Measurements from ENCODE around the gene RAD21L1. TPM values are rescaled to one million over a fixed set of nuclear protein-coding genes. Genes with fewer than 3 reads are reported as not detected.

The RAD21L1 gene
- total and polyA plus RNA-seq, 2 of the 8 experiments (the other 6 are each of a cell fraction or from before 2014, with no cell fraction given): 0.06 to 0.26 TPM

DNA sequence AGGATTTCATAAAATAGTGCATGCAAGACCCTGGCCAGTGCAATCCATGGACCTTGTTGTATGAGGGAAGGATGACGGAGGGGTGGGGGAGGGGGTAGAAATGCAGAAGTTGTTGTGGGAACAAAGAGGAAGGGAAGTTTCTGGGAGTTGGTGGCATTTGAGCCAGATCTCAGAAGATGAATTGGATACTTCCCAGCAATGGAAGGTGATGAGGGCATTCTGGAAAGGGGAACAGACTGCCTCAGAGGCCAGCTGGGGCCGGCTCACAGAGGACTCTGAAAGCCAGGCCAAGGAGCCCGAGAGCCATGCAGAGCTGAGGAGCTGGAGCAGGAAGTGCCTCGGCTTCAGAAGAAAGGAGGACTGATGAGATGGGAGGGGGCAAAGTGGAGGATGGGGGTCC is 43.7 kb upstream of the RAD21L1 start:
- Histone ChIP-seq H3K4me3 (ENCODE audit: extremely low read depth in 1 of 4, insufficient read depth in 2 of 4, low read depth in 3 of 4, low read length in 4 of 4) (no peak overlapping the region), H3K9me3 (ENCODE audit: insufficient read depth in 2 of 2, low read depth in 1 of 2, low read length in 1 of 2) (no peaks in the 10 kb centered on the region), H3K9ac (replicated peaks in 1 of 4; ENCODE audit: extremely low read depth in 1 of 4, low read depth in 3 of 4, low read length in 3 of 4) (no peak overlapping the region), H3K4me1 (replicated peaks in 1 of 4; ENCODE audit: control insufficient read depth in 3 of 4, insufficient read depth in 4 of 4, low read length in 3 of 4) (peaks cover 0 to 11% (median 8%) of the 10 kb centered on the region in 4 experiments; a peak in 5 of 7 replicates), H4K91ac (replicated peaks; ENCODE audit: insufficient read length, low read length) (no peak overlapping the region), H2AFZ (ENCODE audit: low read length) (no peak overlapping the region), H3K79me2 (ENCODE audit: control insufficient read depth in 1 of 2, insufficient read depth in 2 of 2, low read length in 2 of 2) (no peaks in the 10 kb centered on the region), H3K4me2 (ENCODE audit: insufficient read depth in 1 of 2, low read depth in 2 of 2, low read length in 2 of 2) (no peak overlapping the region), H3K79me1 (ENCODE audit: low read depth, low read length) (no peaks in the 10 kb centered on the region), H3K27ac (ENCODE audit: low read depth, low read length) (no peak overlapping the region), H3K23ac (ENCODE audit: insufficient read length) (no peak overlapping the region), H4K8ac (ENCODE audit: extremely low read depth, insufficient read depth, low read length) (no peak overlapping the region), H4K20me1 (replicated peaks in 1 of 2; ENCODE audit: control insufficient read depth in 1 of 2, insufficient read depth in 2 of 2, low read length in 2 of 2) (peaks cover 0 to 9% of the 10 kb centered on the region in 2 experiments), H3K56ac (replicated peaks; ENCODE audit: insufficient read length, low read depth, low read length) (no peak overlapping the region), H3K27me3 (replicated peaks in 1 of 4; ENCODE audit: control insufficient read depth in 3 of 4, extremely low read depth in 1 of 4, insufficient read depth in 3 of 4, low read length in 3 of 4) (peaks cover 8 to 38% (median 25%) of the 10 kb centered on the region in 4 experiments), H3K23me2 (ENCODE audit: low read depth, low read length) (peaks cover 6% of the 10 kb centered on the region; the same call in 1 of the 2 replicates), H2BK12ac (ENCODE audit: low read depth, low read length) (no peak overlapping the region), H4K5ac (ENCODE audit: insufficient read length, low read depth, low read length) (no peak overlapping the region), H2BK15ac (ENCODE audit: low read length) (no peak overlapping the region), H3K36me3 (ENCODE audit: control insufficient read depth in 2 of 4, insufficient read depth in 4 of 4, low read length in 3 of 4) (no peaks in the 10 kb centered on the region), H2BK5ac (ENCODE audit: low read depth, low read length) (no peak overlapping the region), H3K14ac (ENCODE audit: insufficient read length) (no peak overlapping the region), H3K4ac (replicated peaks; ENCODE audit: insufficient read length, low read depth, low read length) (no peak overlapping the region), H2BK120ac (replicated peaks; ENCODE audit: low read depth, low read length) (no peak overlapping the region), H3K18ac (ENCODE audit: extremely low read depth, low read length) (no peak overlapping the region), H2AK5ac (ENCODE audit: low read depth, low read length) (no peak overlapping the region), H2BK20ac (ENCODE audit: low read length) (no peak overlapping the region)
- WGBS, 2 experiments (ENCODE audit: extremely low coverage in 1 of 2, insufficient coverage in 1 of 2, insufficient read length in 1 of 2, insufficient replicate concordance in 2 of 2, low coverage in 1 of 2, low lambda C conversion rate in 2 of 2, missing lambda C conversion rate in 1 of 2): 74 to 100% methylated on average over 1 to 4 of the region's 4 CpGs
- ChIA-PET POLR2A (ENCODE audit: partially characterized antibody) (interaction anchor here (0.6 to 2.3 kb wide), 2 partner anchors 10 to 329 kb away, joined by 3 to 9 read pairs; no protein-coding TSS in a partner anchor), CTCF (ENCODE audit: partially characterized antibody) (interaction anchor here (8.7 kb wide), 1 partner anchor 26 kb away, joined by 101 read pairs; the partner anchor contains the start of gene C20orf202)
- TF ChIP-seq RFX5 (IDR thresholded peaks at IDR 0.05; ENCODE audit: borderline replicate concordance, low read depth, low read length) (no peak), POLR2AphosphoS5 (IDR thresholded peaks at IDR 0.05; ENCODE audit: low read depth, low read length) (0 out of 2 replicates have a peak, but pooled peaks have one; percentile 27)
- FAIRE-seq (no peak), DNase-seq (ENCODE audit: low read depth in 1 of 2, low spot score in 2 of 2) (no peak)

Measured in H1 (cell line).